ENCODE data around the gene EHF. TPM values are rescaled to one million over a fixed set of nuclear protein-coding genes. Genes with fewer than 3 reads are reported as not detected.
A peak's percentile ranks its signal among the peaks of the same experiment; 100 is the strongest.

Gene EHF
- total RNA-seq, 2 donors from 2014 or later = 21.4 to 40.5 TPM

GRCh38 chr11:34647532-34647931 is 26.6 kb downstream of the EHF start:
- H3K27ac ChIP-seq = no peak overlapping the region
- 96 to 100% methylated on average over 3 of the region's 3 CpGs for WGBS, 2 donors
- intact Hi-C loops (cut with DNase I) = loop anchor here (10.0 kb wide), 1 partner anchor 63 kb away; no protein-coding TSS in a partner anchor
- H3K36me3 ChIP-seq (replicated peaks in 1 of 2; ENCODE audit: insufficient read depth in 1 of 2, low read depth in 2 of 2) = peaks cover 0 to 5% of the 10 kb centered on the region in 2 donors
- TF ChIP-seq POLR2A (IDR thresholded peaks at IDR 0.05) (no peak), CTCF (IDR thresholded peaks at IDR 0.05) (no peak)
- H3K4me3 ChIP-seq = no peak overlapping the region
- peaks cover 46% of the 10 kb centered on the region for H3K4me1 ChIP-seq
- no peaks in the 10 kb centered on the region for H3K9me3 ChIP-seq
- ATAC-seq = no peak
- DNase-seq = no peak
- no peaks in the 10 kb centered on the region for H3K27me3 ChIP-seq

GRCh38 chr11:34648036-34648435 is 27.1 kb downstream of the EHF start:
- ATAC-seq = no peak
- H3K36me3 ChIP-seq (replicated peaks in 1 of 2; ENCODE audit: insufficient read depth in 1 of 2, low read depth in 2 of 2) = peaks cover 0 to 5% of the 10 kb centered on the region in 2 donors
- TF ChIP-seq POLR2A (IDR thresholded peaks at IDR 0.05) (no peak), CTCF (IDR thresholded peaks at IDR 0.05) (no peak)
- no peak overlapping the region for H3K4me3 ChIP-seq
- no peak overlapping the region for H3K27ac ChIP-seq
- intact Hi-C loops (cut with DNase I) = loop anchor here (10.0 kb wide), 1 partner anchor 63 kb away; no protein-coding TSS in a partner anchor
- H3K9me3 ChIP-seq = no peaks in the 10 kb centered on the region
- WGBS, 2 donors = 93 to 100% methylated on average over 1 of the region's 1 CpG
- H3K27me3 ChIP-seq = no peaks in the 10 kb centered on the region
- H3K4me1 ChIP-seq = peaks cover 46% of the 10 kb centered on the region
- no peak for DNase-seq

GRCh38 chr11:34649597-34649996 is 28.7 kb downstream of the EHF start:
- DNase-seq = no peak
- Histone ChIP-seq H3K27me3 (no peaks in the 10 kb centered on the region), H3K36me3 (replicated peaks in 1 of 2; ENCODE audit: insufficient read depth in 1 of 2, low read depth in 2 of 2) (peaks cover 0 to 5% of the 10 kb centered on the region in 2 donors), H3K27ac (peak overlapping the region in 1 of 4 donors; percentile 43), H3K4me3 (no peak overlapping the region), H3K9me3 (no peaks in the 10 kb centered on the region), H3K4me1 (peaks cover 46% of the 10 kb centered on the region)
- intact Hi-C loops (cut with DNase I) = loop anchor here (10.0 kb wide), 1 partner anchor 65 kb away; no protein-coding TSS in a partner anchor
- TF ChIP-seq POLR2A (IDR thresholded peaks at IDR 0.05) (no peak), CTCF (IDR thresholded peaks at IDR 0.05) (no peak)
- ATAC-seq = no peak
- WGBS, 2 donors = 65 to 72% methylated on average over 2 of the region's 2 CpGs

- Histone ChIP-seq H3K4me1 (peaks cover 52% of the 10 kb centered on the region), H3K27ac (peak overlapping the region in 3 of 4 donors; percentile 5 to 73 (median 43))
- no peak for DNase-seq
These were observed 29.6 kb downstream of the EHF start for GRCh38 chr11:34650528-34650927.

More at GRCh38 chr11:34650528-34650927, 29.6 kb downstream of the EHF start:
- intact Hi-C loops (cut with DNase I) = no loop called here
- TF ChIP-seq CTCF (IDR thresholded peaks at IDR 0.05) (no peak), POLR2A (IDR thresholded peaks at IDR 0.05) (no peak)
- no peak for ATAC-seq
- no peaks in the 10 kb centered on the region for H3K27me3 ChIP-seq
- 52 to 67% methylated on average over 6 of the region's 6 CpGs for WGBS, 2 donors
- H3K9me3 ChIP-seq = no peaks in the 10 kb centered on the region
- H3K36me3 ChIP-seq (replicated peaks in 1 of 2; ENCODE audit: insufficient read depth in 1 of 2, low read depth in 2 of 2) = peaks cover 0 to 5% of the 10 kb centered on the region in 2 donors
- H3K4me3 ChIP-seq = no peak overlapping the region

Data from body of pancreas (tissue), 4 donors.